ENCODE data around the gene DNM3.

The DNM3 gene

DNA sequence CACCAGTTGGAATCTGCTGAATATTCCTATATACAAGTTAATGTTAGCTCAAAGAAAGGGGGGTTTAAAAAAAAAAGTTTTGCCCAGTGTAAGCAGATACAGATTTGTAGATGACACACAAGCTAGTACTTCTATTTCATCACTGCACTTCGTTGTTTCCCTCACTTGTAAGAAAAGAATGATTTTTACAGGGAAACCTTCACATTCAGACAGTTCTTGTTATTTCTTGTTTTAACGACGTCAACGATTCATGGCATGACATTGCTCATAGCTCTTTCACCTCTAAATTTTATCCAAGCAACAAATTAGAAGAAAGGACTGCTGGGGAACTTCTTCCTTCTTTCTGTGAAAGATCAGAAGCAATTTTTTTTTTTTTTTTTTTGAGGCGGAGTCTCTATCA, 553.5 kb downstream of the DNM3 start:
- H3K9me2 ChIP-seq (ENCODE audit: low read depth, low read length) = no peaks in the 10 kb centered on the region
- H3F3A ChIP-seq (ENCODE audit: insufficient read depth, low read length) = no peaks in the 10 kb centered on the region
- H3K27ac ChIP-seq (ENCODE audit: low read depth, low read length, poor library complexity, severe bottlenecking) = peak overlapping the region; percentile 92
- H3K4me1 ChIP-seq (ENCODE audit: insufficient read depth, low read length, severe bottlenecking) = peaks cover 72% of the 10 kb centered on the region
- no peak overlapping the region for H2AFZ ChIP-seq (ENCODE audit: low read length)
- no peaks in the 10 kb centered on the region for H4K20me1 ChIP-seq (ENCODE audit: insufficient read depth, low read length)
- peak overlapping the region; percentile 62; the same call in 1 of the 2 replicates for H3K4me2 ChIP-seq (ENCODE audit: low read length)
- TF ChIP-seq, protein P1, sequence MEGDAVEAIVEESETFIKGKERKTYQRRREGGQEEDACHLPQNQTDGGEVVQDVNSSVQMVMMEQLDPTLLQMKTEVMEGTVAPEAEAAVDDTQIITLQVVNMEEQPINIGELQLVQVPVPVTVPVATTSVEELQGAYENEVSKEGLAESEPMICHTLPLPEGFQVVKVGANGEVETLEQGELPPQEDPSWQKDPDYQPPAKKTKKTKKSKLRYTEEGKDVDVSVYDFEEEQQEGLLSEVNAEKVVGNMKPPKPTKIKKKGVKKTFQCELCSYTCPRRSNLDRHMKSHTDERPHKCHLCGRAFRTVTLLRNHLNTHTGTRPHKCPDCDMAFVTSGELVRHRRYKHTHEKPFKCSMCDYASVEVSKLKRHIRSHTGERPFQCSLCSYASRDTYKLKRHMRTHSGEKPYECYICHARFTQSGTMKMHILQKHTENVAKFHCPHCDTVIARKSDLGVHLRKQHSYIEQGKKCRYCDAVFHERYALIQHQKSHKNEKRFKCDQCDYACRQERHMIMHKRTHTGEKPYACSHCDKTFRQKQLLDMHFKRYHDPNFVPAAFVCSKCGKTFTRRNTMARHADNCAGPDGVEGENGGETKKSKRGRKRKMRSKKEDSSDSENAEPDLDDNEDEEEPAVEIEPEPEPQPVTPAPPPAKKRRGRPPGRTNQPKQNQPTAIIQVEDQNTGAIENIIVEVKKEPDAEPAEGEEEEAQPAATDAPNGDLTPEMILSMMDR (IDR thresholded peaks at IDR 0.05; ENCODE audit: low read length) = no peak
- no peak for TF ChIP-seq EZH2 (IDR thresholded peaks at IDR 0.05; ENCODE audit: borderline replicate concordance, low read length)
- no peaks in the 10 kb centered on the region for H3K79me2 ChIP-seq (ENCODE audit: insufficient read depth, low read length)
- no peaks in the 10 kb centered on the region for H3K27me3 ChIP-seq (ENCODE audit: insufficient read depth, low read length)
- H3K9ac ChIP-seq (ENCODE audit: low read length) = peak overlapping the region; percentile 54; the same call in 1 of the 2 replicates
- H3K4me3 ChIP-seq (ENCODE audit: low read depth, low read length, poor library complexity, severe bottlenecking) = no peak overlapping the region
- no peaks in the 10 kb centered on the region for H3K9me3 ChIP-seq (ENCODE audit: low read length)
- no peaks in the 10 kb centered on the region for H3K36me3 ChIP-seq (ENCODE audit: insufficient read depth, low read length)

DNA sequence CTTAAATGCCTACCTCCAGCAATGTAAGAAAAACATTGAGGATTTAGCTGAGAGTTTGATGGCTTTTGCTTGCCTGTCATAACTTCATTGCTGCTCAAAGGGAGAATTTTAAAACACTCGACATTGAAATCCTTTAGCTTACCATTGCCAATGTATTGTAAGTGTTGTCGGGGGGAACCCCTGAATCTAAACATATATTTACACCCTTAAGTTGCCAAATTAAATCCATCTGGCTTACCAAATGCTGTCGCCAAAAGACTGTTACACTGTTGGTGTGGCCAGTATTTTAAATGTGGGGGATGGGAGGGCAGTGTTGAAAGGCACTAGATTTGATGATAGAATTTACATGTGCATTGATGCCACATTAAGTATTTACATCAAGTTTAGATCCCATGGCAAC, 554.3 kb downstream of the DNM3 start:
- Histone ChIP-seq H3K9me3 (ENCODE audit: low read length) (no peaks in the 10 kb centered on the region), H3K4me3 (ENCODE audit: low read depth, low read length, poor library complexity, severe bottlenecking) (no peak overlapping the region), H3K4me2 (ENCODE audit: low read length) (no peak overlapping the region), H3K79me2 (ENCODE audit: insufficient read depth, low read length) (no peaks in the 10 kb centered on the region), H3K9ac (ENCODE audit: low read length) (no peak overlapping the region), H4K20me1 (ENCODE audit: insufficient read depth, low read length) (no peaks in the 10 kb centered on the region), H3K36me3 (ENCODE audit: insufficient read depth, low read length) (no peaks in the 10 kb centered on the region), H2AFZ (ENCODE audit: low read length) (no peak overlapping the region), H3K27me3 (ENCODE audit: insufficient read depth, low read length) (no peaks in the 10 kb centered on the region), H3K27ac (ENCODE audit: low read depth, low read length, poor library complexity, severe bottlenecking) (no peak overlapping the region), H3F3A (ENCODE audit: insufficient read depth, low read length) (no peaks in the 10 kb centered on the region), H3K4me1 (ENCODE audit: insufficient read depth, low read length, severe bottlenecking) (peaks cover 65% of the 10 kb centered on the region), H3K9me2 (ENCODE audit: low read depth, low read length) (no peaks in the 10 kb centered on the region)
- TF ChIP-seq, protein P1 (IDR thresholded peaks at IDR 0.05; ENCODE audit: low read length) = no peak
- TF ChIP-seq EZH2 (IDR thresholded peaks at IDR 0.05; ENCODE audit: borderline replicate concordance, low read length) = no peak

DNA sequence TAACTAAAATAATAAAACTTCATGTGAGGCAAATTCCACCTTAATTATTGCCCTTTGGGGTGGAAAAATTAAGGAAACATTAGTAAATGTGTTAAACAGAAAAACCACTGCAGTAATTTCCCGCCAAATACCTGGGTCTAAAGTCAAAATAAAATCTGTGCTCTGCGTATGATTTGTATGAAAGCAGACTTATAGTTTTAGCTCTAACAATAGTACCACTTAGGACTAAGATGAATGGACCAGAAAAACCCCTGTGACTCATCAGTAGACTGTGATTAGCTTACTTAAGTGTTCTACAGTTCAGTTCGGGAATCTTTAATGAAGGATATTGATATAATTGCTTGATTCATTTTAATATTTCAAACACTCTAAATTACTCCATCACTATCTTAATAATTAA, 555.9 kb downstream of the DNM3 start:
- TF ChIP-seq, protein P1 (IDR thresholded peaks at IDR 0.05; ENCODE audit: low read length) = no peak
- no peak for TF ChIP-seq EZH2 (IDR thresholded peaks at IDR 0.05; ENCODE audit: borderline replicate concordance, low read length)
- Histone ChIP-seq H3K4me3 (ENCODE audit: low read depth, low read length, poor library complexity, severe bottlenecking) (no peak overlapping the region), H3K79me2 (ENCODE audit: insufficient read depth, low read length) (no peaks in the 10 kb centered on the region), H3K27ac (ENCODE audit: low read depth, low read length, poor library complexity, severe bottlenecking) (no peak overlapping the region), H2AFZ (ENCODE audit: low read length) (no peak overlapping the region), H3K4me2 (ENCODE audit: low read length) (no peak overlapping the region), H3K36me3 (ENCODE audit: insufficient read depth, low read length) (no peaks in the 10 kb centered on the region), H3K9me2 (ENCODE audit: low read depth, low read length) (no peaks in the 10 kb centered on the region), H3K9ac (ENCODE audit: low read length) (no peak overlapping the region), H3K9me3 (ENCODE audit: low read length) (no peaks in the 10 kb centered on the region), H4K20me1 (ENCODE audit: insufficient read depth, low read length) (no peaks in the 10 kb centered on the region), H3K4me1 (ENCODE audit: insufficient read depth, low read length, severe bottlenecking) (peaks cover 49% of the 10 kb centered on the region), H3K27me3 (ENCODE audit: insufficient read depth, low read length) (no peaks in the 10 kb centered on the region), H3F3A (ENCODE audit: insufficient read depth, low read length) (no peaks in the 10 kb centered on the region)

Measured in OCI-LY1 (cell line).